DOHH2 (cell line): Measurements from ENCODE around the gene NSMF.

Experiments used
- CTCF ChIP-seq: fragments of 200-600 bp; sonication (generic); IDR thresholded peaks from one replicate; pipeline ENCODE4 v1.5.1; 2014; ENCODE audit warnings: antibody characterized with exemption, mild to moderate bottlenecking, low read depth, low read length; ENCODE audit not compliant: poor library complexity, severe bottlenecking
- EZH2phosphoT487 ChIP-seq: fragments of 200-600 bp; sonication (generic); IDR thresholded peaks from 2 replicates; pipeline ENCODE4 v1.6.1; 2017; ENCODE audit warnings: borderline replicate concordance, mild to moderate bottlenecking, antibody characterized with exemption, low read length, moderate library complexity, mixed read lengths

- TF ChIP-seq CTCF, result no peak
- no peak for TF ChIP-seq EZH2phosphoT487
Measured at GRCh38 chr9:137464291-137464999, 5.3 kb upstream of the NSMF start.
